RWPE2 (cell line): ENCODE measurements around the gene OR6Q1.
"Not testable (repeated sequence)": the region's sequence is repeated elsewhere in the genome, so short reads cannot be mapped to it uniquely, and the experiment has no call there.

ENCODE experiments used
- ATAC-seq: fragments of 200-7000 bp; cut with Tn5 transposase; 3 replicates; pipeline ENCODE4 v1.9.1; 2021; ENCODE audit warnings: low read depth
- DNase-seq: peaks from one replicate; pipeline ENCODE4 v3.0.0-alpha.2; 2020; ENCODE audit warnings: low spot score
- H3K27ac ChIP-seq: fragments of 450-650 bp; 2 replicates; pipeline ENCODE4 v1.5.1; 2017; ENCODE audit warnings: mild to moderate bottlenecking; ENCODE audit not compliant: poor library complexity, severe bottlenecking
- H3K27me3 ChIP-seq: fragments of 250-450 bp; sonication (Bioruptor Pico); 2 replicates; pipeline ENCODE4 v1.5.1; 2021; ENCODE audit warnings: mild to moderate bottlenecking, moderate library complexity; ENCODE audit not compliant: insufficient read depth, poor library complexity, severe bottlenecking
- H3K36me3 ChIP-seq: fragments of 250-450 bp; sonication (Bioruptor Pico); 2 replicates; pipeline ENCODE4 v1.5.1; 2020; ENCODE audit warnings: low read depth, mild to moderate bottlenecking, moderate library complexity
- H3K4me1 ChIP-seq: fragments of 250-450 bp; sonication (Bioruptor Pico); 2 replicates; pipeline ENCODE4 v1.5.1; 2021; ENCODE audit warnings: mild to moderate bottlenecking, moderate library complexity; ENCODE audit not compliant: insufficient read depth, poor library complexity, severe bottlenecking
- H3K4me3 ChIP-seq: fragments of 250-450 bp; sonication (Bioruptor Pico); 2 replicates; pipeline ENCODE4 v1.5.1; 2021; ENCODE audit warnings: mild to moderate bottlenecking, moderate library complexity; ENCODE audit not compliant: severe bottlenecking
- H3K9me3 ChIP-seq: fragments of 250-450 bp; sonication (Bioruptor Pico); 2 replicates; pipeline ENCODE4 v1.5.1; 2021; ENCODE audit warnings: mild to moderate bottlenecking, moderate library complexity; ENCODE audit not compliant: severe bottlenecking
- CTCF ChIP-seq: fragments of 450-650 bp; IDR thresholded peaks from one replicate; pipeline ENCODE4 v1.5.1; 2017; ENCODE audit warnings: mild to moderate bottlenecking, moderate library complexity; ENCODE audit not compliant: poor library complexity, severe bottlenecking

Gene OR6Q1

GRCh38 chr11:58030653-58031052 is at the start of gene OR6Q1:
TSS of gene OR6Q1 (plus strand) at chr11:58030953. CDS start at chr11:58030953, 0 bp downstream.
- ATAC-seq, result no peak
- no peak within 1 kb of the TSS for H3K27ac ChIP-seq

GRCh38 chr11:57981536-57981935 is 49.2 kb upstream of the OR6Q1 start:
- Histone ChIP-seq H3K4me1 (no peaks in the 10 kb centered on the region), H3K27me3 (no peaks in the 10 kb centered on the region), H3K9me3 (no peaks in the 10 kb centered on the region), H3K4me3 (no peak overlapping the region), H3K36me3 (no peaks in the 10 kb centered on the region), H3K27ac (no peak overlapping the region)
- ATAC-seq (no peak), DNase-seq (no peak)
- TF ChIP-seq CTCF, result no peak

More at GRCh38 chr11:58030653-58031052, at the start of gene OR6Q1:
- no peak for TF ChIP-seq CTCF
- Histone ChIP-seq H3K4me1 (no peaks in the 10 kb centered on the region), H3K36me3 (no peaks in the 10 kb centered on the region), H3K4me3 (no peak within 1 kb of the TSS), H3K27me3 (no peaks in the 10 kb centered on the region), H3K9me3 (no peaks in the 10 kb centered on the region)
- no peak for DNase-seq

DNA sequence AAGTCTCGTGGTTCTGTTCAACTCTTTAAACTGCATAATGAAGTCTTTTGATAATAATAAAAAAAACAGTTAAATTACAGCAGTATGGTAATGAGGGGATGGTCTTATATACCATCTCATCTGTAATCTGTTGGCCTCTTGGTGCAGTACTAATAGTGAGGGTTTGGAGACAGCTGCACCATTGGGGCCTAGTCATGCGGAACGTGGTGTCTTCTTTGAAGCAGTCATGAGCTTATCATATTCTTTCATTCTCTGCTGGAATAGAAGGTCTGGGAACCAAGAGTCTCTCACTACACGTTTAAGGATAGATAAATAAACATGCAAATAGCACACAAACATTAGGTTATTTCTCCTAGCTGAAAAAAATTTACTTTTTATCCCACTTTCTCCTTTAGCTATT is 48.0 kb upstream of the OR6Q1 start:
- no peaks in the 10 kb centered on the region for H3K27me3 ChIP-seq
- H3K4me1 ChIP-seq, result no peaks in the 10 kb centered on the region
- H3K36me3 ChIP-seq, result no peaks in the 10 kb centered on the region
- H3K27ac ChIP-seq, result no peak overlapping the region
- no peak for TF ChIP-seq CTCF
- H3K9me3 ChIP-seq, result no peaks in the 10 kb centered on the region
- ATAC-seq (no peak), DNase-seq (no peak)
- H3K4me3 ChIP-seq, result no peak overlapping the region

DNA sequence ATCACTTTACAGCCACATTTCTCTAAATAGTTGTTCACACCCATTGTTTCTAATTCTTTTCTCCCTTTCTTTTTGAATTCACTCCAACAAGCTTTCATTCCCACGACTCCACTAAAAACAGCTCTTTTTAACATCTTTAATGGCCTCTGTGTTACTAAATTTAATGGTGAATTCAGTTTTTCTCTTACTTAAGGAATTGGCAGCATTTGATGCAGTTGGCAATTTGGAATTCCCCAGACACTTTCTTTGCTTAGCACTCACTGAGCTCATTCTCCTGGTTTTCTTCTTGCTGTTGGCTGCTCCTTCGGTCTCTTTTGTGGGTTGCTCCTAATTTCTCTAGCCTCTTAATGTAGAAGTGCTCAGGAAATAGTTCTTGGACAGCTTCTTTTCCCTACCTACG is 47.6 kb upstream of the OR6Q1 start:
- no peak overlapping the region for H3K4me3 ChIP-seq
- no peak for TF ChIP-seq CTCF
- no peak for ATAC-seq

DNA sequence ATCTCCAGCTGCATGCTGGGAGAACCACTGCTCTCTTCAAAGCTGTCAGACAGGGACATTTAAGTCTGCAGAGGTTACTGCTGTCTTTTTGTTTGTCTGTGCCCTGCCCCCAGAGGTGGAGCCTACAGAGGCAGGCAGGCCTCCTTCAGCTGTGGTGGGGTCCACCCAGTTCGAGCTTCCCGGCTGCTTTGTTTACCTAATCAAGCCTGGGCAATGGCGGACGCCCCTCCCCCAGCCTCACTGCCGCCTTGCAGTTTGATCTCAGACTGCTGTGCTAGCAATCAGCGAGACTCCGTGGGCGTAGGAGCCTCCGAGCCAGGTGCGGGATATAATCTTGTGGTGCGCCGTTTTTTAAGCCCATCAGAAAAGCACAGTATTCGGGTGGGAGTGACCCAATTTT is 31.2 kb upstream of the OR6Q1 start:
- not testable (repeated sequence) for ATAC-seq, H3K36me3 ChIP-seq, H3K4me3 ChIP-seq, H3K9me3 ChIP-seq, H3K27ac ChIP-seq, H3K4me1 ChIP-seq, DNase-seq, H3K27me3 ChIP-seq

More for the DNA sequence above, 47.6 kb upstream of the OR6Q1 start:
- H3K27ac ChIP-seq, result no peak overlapping the region
- no peaks in the 10 kb centered on the region for H3K4me1 ChIP-seq
- no peaks in the 10 kb centered on the region for H3K9me3 ChIP-seq
- no peaks in the 10 kb centered on the region for H3K27me3 ChIP-seq
- no peaks in the 10 kb centered on the region for H3K36me3 ChIP-seq
- DNase-seq, result no peak

- H3K36me3 ChIP-seq, H3K27ac ChIP-seq, ATAC-seq, H3K9me3 ChIP-seq, H3K27me3 ChIP-seq, DNase-seq, H3K4me1 ChIP-seq, H3K4me3 ChIP-seq: not testable (repeated sequence)
These were observed 30.7 kb upstream of the OR6Q1 start for GRCh38 chr11:58000021-58000420.
